K562 (cell line): ENCODE data around the gene MTCH2. TPM values are rescaled to one million over a fixed set of nuclear protein-coding genes. Genes with fewer than 3 reads are reported as not detected.

Source experiments
- FIP1L1 ChIP-seq: fragments of 200-400 bp; formaldehyde crosslinking; IDR thresholded peaks from 2 replicates; pipeline ENCODE4 v1.6.1; 2018; ENCODE audit warnings: mild to moderate bottlenecking, low read depth, low read length; ENCODE audit not compliant: poor library complexity, severe bottlenecking
- FOXA3 ChIP-seq, 2 experiments: fragments of 450-650 bp in 1 of 2; sonication (generic) in 1 of 2; formaldehyde crosslinking; IDR thresholded peaks in 1 of 2; conservative IDR thresholded peaks in 1 of 2; 2 replicates each; pipeline versions ENCODE4 v1.4.0 to v1.8.0; 2020 to 2022; ENCODE audit warnings: mild to moderate bottlenecking in 2 of 2, missing genetic modification reagents in 1 of 2
- JUN ChIP-seq, 2 experiments: sonication (generic) in 1 of 2; formaldehyde crosslinking in 1 of 2; IDR thresholded peaks; 2 replicates each; pipeline versions ENCODE4 v1.6.1 to v1.8.0; 2012 to 2022; ENCODE audit warnings: borderline replicate concordance in 2 of 2, mild to moderate bottlenecking in 2 of 2, improper control_type of control experiment in 1 of 2, low read depth in 1 of 2, low read length in 1 of 2, missing genetic modification reagents in 1 of 2
- RAD51 ChIP-seq: fragments of 450-650 bp; IDR thresholded peaks from 2 replicates; pipeline ENCODE4 v1.7.1; 2016; ENCODE audit warnings: low read depth, mild to moderate bottlenecking, borderline replicate concordance
- RBFOX2 ChIP-seq: fragments of 200-400 bp; formaldehyde crosslinking; IDR thresholded peaks from 2 replicates; pipeline ENCODE4 v1.6.1; 2017; ENCODE audit warnings: low read depth, mild to moderate bottlenecking, low read length, moderate library complexity
- ZNF124 ChIP-seq: sonication (generic); formaldehyde crosslinking; IDR thresholded peaks from 2 replicates; pipeline ENCODE4 v1.8.1; 2022; ENCODE audit warnings: missing genetic modification reagents
- ZNF146 ChIP-seq: IDR thresholded peaks from one replicate; pipeline ENCODE4 v1.6.1; 2018; ENCODE audit warnings: missing compliant biosample characterization; ENCODE audit not compliant: unreplicated experiment
- polyA plus RNA-seq, 8 experiments: library from polyadenylated mRNA; depleted of rRNA in 4 of 8; stranded (reverse) in 5 of 8; unstranded in 3 of 8; fragments of >200 nt; fragmentation: Nextera tagmentation in 2 of 8; fragmentation: Illumina TruSeq in 1 of 8; extraction: Ambion mirVana in 2 of 8; extraction: Trizol in 1 of 8; gene quantifications; 2 replicates each; pipeline versions ENCODE4 v1.2.1 to v1.2.3, GENCODE V29; 2011 to 2014; ENCODE audit warnings: inconsistent platforms in 1 of 8, missing spikeins in 1 of 8
- total RNA-seq, 7 experiments: library from RNA; depleted of rRNA in 6 of 7; stranded (reverse); fragments of >200 nt in 6 of 7; fragmentation: Illumina TruSeq in 2 of 7; extraction: Trizol in 2 of 7; gene quantifications; 2 replicates each; pipeline versions ENCODE4 v1.2.1 to v1.2.3, GENCODE V29; 2011 to 2021; ENCODE audit warnings: low replicate concordance in 1 of 7
- TF ChIP-seq, protein P1 (sequence below): fragments of 450-650 bp; IDR thresholded peaks from 2 replicates; pipeline ENCODE4 v1.6.1; 2016; ENCODE audit warnings: antibody characterized with exemption
- TF ChIP-seq, protein P2 (sequence below), 2 experiments: fragments of 450-650 bp; formaldehyde crosslinking in 1 of 2; IDR thresholded peaks; 2 replicates each; pipeline versions ENCODE4 v1.4.0 to v1.6.1; 2014 to 2020; ENCODE audit warnings: mild to moderate bottlenecking in 2 of 2, borderline replicate concordance in 1 of 2, low read depth in 1 of 2
- TF ChIP-seq, protein P3 (sequence below): fragments of 450-650 bp; IDR thresholded peaks from 2 replicates; pipeline ENCODE4 v1.6.1; 2016; ENCODE audit warnings: low read depth, mild to moderate bottlenecking, moderate library complexity
- TF ChIP-seq, protein P4 (sequence below): fragments of 150-350 bp; IDR thresholded peaks from 2 replicates; pipeline ENCODE4 v1.6.1; 2014; ENCODE audit warnings: low read depth, mild to moderate bottlenecking, low read length, borderline replicate concordance

Gene MTCH2
- total and polyA plus RNA-seq, 9 of the 15 experiments (the other 6 are each of a cell fraction or from before 2014, with no cell fraction given) = 95.4 to 620 (median 198) TPM

DNA sequence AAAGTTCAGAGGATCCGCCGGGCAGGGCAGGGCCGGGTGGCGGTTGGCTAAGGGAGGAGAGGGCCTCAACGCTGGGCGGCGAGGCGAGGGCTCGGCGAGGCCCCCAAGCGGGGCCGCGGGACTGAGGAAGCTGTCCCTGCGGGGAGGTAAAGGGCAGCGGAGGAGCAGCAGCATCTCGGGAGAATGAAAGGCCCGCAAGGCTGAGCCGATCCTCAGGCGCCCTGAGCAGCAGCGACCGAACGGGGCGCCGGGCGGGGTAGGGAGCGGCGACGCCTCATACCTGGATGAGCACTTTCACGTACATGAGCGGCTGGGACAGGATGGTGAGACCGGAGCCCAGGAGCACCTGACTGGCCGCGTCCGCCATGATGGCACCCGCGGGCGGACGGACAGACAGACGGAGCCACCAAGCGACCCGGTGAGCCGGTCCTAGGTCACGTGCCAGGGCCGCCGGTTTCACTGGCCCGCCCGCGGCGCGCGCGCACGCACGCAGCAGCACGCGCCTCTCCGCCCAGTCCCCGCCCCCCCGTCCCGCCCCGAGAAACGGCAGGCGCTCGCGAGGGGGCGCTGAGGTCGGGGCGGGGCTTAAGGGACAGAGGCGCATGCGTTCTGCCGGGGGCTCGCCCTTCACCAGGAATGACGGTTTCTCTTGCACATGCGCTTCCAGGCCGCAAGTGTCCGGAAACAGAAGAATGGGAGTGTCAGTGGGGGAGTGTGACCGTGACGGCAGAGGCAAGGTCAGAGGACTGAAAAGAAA, at the start of gene MTCH2 (continued):
- TF ChIP-seq, protein P1, sequence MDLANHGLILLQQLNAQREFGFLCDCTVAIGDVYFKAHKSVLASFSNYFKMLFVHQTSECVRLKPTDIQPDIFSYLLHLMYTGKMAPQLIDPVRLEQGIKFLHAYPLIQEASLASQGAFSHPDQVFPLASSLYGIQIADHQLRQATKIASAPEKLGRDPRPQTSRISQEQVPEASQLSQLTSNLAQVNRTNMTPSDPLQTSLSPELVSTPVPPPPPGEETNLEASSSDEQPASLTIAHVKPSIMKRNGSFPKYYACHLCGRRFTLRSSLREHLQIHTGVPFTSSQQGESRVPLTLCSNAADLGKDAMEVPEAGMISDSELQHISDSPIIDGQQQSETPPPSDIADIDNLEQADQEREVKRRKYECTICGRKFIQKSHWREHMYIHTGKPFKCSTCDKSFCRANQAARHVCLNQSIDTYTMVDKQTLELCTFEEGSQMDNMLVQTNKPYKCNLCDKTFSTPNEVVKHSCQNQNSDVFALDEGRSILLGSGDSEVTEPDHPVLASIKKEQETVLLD = peak; percentile 96
- TF ChIP-seq, protein P2, sequence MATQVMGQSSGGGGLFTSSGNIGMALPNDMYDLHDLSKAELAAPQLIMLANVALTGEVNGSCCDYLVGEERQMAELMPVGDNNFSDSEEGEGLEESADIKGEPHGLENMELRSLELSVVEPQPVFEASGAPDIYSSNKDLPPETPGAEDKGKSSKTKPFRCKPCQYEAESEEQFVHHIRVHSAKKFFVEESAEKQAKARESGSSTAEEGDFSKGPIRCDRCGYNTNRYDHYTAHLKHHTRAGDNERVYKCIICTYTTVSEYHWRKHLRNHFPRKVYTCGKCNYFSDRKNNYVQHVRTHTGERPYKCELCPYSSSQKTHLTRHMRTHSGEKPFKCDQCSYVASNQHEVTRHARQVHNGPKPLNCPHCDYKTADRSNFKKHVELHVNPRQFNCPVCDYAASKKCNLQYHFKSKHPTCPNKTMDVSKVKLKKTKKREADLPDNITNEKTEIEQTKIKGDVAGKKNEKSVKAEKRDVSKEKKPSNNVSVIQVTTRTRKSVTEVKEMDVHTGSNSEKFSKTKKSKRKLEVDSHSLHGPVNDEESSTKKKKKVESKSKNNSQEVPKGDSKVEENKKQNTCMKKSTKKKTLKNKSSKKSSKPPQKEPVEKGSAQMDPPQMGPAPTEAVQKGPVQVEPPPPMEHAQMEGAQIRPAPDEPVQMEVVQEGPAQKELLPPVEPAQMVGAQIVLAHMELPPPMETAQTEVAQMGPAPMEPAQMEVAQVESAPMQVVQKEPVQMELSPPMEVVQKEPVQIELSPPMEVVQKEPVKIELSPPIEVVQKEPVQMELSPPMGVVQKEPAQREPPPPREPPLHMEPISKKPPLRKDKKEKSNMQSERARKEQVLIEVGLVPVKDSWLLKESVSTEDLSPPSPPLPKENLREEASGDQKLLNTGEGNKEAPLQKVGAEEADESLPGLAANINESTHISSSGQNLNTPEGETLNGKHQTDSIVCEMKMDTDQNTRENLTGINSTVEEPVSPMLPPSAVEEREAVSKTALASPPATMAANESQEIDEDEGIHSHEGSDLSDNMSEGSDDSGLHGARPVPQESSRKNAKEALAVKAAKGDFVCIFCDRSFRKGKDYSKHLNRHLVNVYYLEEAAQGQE (IDR thresholded peaks at IDR 0.05; ENCODE audit: borderline replicate concordance) = peak; percentile 73
- TF ChIP-seq, protein P2 (CRISPR knock-in tag; IDR thresholded peaks at IDR 0.05; ENCODE audit: low read depth) = peak; percentile 69; the same call in 1 of the 2 replicates
- TF ChIP-seq FIP1L1 (peak; percentile 39), ZNF124 (CRISPR knock-in tag) (no peak), ZNF146 (no peak), RBFOX2 (peak; percentile 98), RAD51 (peak; percentile 89), JUN (IDR thresholded peaks at IDR 0.05; ENCODE audit: borderline replicate concordance, low read depth, low read length) (peak; percentile 80; the same call in 1 of the 2 replicates), JUN (CRISPR knock-in tag; IDR thresholded peaks at IDR 0.05; ENCODE audit: borderline replicate concordance) (peak; percentile 94; the same call in 1 of the 2 replicates), FOXA3 (CRISPR knock-in tag; conservative IDR thresholded peaks at IDR 0.05 in 1 of 2, IDR thresholded peaks at IDR 0.05 in 1 of 2) (peak in 1 of 2 experiments; percentile 69; a peak in 1 of 4 replicates)
- TF ChIP-seq, protein P3, sequence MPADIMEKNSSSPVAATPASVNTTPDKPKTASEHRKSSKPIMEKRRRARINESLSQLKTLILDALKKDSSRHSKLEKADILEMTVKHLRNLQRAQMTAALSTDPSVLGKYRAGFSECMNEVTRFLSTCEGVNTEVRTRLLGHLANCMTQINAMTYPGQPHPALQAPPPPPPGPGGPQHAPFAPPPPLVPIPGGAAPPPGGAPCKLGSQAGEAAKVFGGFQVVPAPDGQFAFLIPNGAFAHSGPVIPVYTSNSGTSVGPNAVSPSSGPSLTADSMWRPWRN = peak; percentile 94
- TF ChIP-seq, protein P4, sequence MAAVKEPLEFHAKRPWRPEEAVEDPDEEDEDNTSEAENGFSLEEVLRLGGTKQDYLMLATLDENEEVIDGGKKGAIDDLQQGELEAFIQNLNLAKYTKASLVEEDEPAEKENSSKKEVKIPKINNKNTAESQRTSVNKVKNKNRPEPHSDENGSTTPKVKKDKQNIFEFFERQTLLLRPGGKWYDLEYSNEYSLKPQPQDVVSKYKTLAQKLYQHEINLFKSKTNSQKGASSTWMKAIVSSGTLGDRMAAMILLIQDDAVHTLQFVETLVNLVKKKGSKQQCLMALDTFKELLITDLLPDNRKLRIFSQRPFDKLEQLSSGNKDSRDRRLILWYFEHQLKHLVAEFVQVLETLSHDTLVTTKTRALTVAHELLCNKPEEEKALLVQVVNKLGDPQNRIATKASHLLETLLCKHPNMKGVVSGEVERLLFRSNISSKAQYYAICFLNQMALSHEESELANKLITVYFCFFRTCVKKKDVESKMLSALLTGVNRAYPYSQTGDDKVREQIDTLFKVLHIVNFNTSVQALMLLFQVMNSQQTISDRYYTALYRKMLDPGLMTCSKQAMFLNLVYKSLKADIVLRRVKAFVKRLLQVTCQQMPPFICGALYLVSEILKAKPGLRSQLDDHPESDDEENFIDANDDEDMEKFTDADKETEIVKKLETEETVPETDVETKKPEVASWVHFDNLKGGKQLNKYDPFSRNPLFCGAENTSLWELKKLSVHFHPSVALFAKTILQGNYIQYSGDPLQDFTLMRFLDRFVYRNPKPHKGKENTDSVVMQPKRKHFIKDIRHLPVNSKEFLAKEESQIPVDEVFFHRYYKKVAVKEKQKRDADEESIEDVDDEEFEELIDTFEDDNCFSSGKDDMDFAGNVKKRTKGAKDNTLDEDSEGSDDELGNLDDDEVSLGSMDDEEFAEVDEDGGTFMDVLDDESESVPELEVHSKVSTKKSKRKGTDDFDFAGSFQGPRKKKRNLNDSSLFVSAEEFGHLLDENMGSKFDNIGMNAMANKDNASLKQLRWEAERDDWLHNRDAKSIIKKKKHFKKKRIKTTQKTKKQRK = no peak
